Measurements from ENCODE around the gene WASF1.

The WASF1 gene

GRCh38 chr6:110116258-110116657, 63.2 kb downstream of the WASF1 start:
- TF ChIP-seq CTCF (IDR thresholded peaks at IDR 0.05; ENCODE audit: low read depth, low read length, poor library complexity, severe bottlenecking) (no peak), EZH2phosphoT487 (IDR thresholded peaks at IDR 0.05; ENCODE audit: borderline replicate concordance, low read length) (no peak)
- no peaks in the 10 kb centered on the region for H3K27me3 ChIP-seq (ENCODE audit: control insufficient read depth, low read length)
- H3K79me2 ChIP-seq (ENCODE audit: control insufficient read depth, low read length) = peaks cover 30% of the 10 kb centered on the region
- H4K20me1 ChIP-seq (ENCODE audit: control insufficient read depth, insufficient read depth, low read depth, low read length) = no peaks in the 10 kb centered on the region
- no peaks in the 10 kb centered on the region for H3F3A ChIP-seq (ENCODE audit: control insufficient read depth, insufficient read depth)
- H3K4me2 ChIP-seq (ENCODE audit: low read length) = no peak overlapping the region
- no peaks in the 10 kb centered on the region for H3K9me3 ChIP-seq (ENCODE audit: control insufficient read depth, insufficient read depth, low read length)
- H3K4me3 ChIP-seq (ENCODE audit: low read length) = no peak overlapping the region
- H3K9me2 ChIP-seq (replicated peaks; ENCODE audit: control insufficient read depth, low read length) = no peaks in the 10 kb centered on the region
- no peaks in the 10 kb centered on the region for H3K4me1 ChIP-seq (ENCODE audit: control insufficient read depth, low read length)
- H3K36me3 ChIP-seq (ENCODE audit: control insufficient read depth, low read length) = peaks cover 21% of the 10 kb centered on the region
- no peak overlapping the region for H3K27ac ChIP-seq (ENCODE audit: low read depth, low read length)

GRCh38 chr6:110114004-110114403, 65.5 kb downstream of the WASF1 start:
- Histone ChIP-seq H3K36me3 (ENCODE audit: control insufficient read depth, low read length) (peaks cover 28% of the 10 kb centered on the region), H3K9me2 (replicated peaks; ENCODE audit: control insufficient read depth, low read length) (no peaks in the 10 kb centered on the region), H3K27ac (ENCODE audit: low read depth, low read length) (no peak overlapping the region), H3K4me1 (ENCODE audit: control insufficient read depth, low read length) (no peaks in the 10 kb centered on the region), H3K4me3 (ENCODE audit: low read length) (no peak overlapping the region), H3K4me2 (ENCODE audit: low read length) (no peak overlapping the region), H3K27me3 (ENCODE audit: control insufficient read depth, low read length) (no peaks in the 10 kb centered on the region), H4K20me1 (ENCODE audit: control insufficient read depth, insufficient read depth, low read depth, low read length) (no peaks in the 10 kb centered on the region), H3K9me3 (ENCODE audit: control insufficient read depth, insufficient read depth, low read length) (no peaks in the 10 kb centered on the region), H3K79me2 (ENCODE audit: control insufficient read depth, low read length) (peaks cover 27% of the 10 kb centered on the region), H3F3A (ENCODE audit: control insufficient read depth, insufficient read depth) (no peaks in the 10 kb centered on the region)
- TF ChIP-seq CTCF (IDR thresholded peaks at IDR 0.05; ENCODE audit: low read depth, low read length, poor library complexity, severe bottlenecking) (no peak), EZH2phosphoT487 (IDR thresholded peaks at IDR 0.05; ENCODE audit: borderline replicate concordance, low read length) (no peak)

GRCh38 chr6:110105296-110105695, 74.2 kb downstream of the WASF1 start:
- Histone ChIP-seq H3K79me2 (ENCODE audit: control insufficient read depth, low read length) (no peaks in the 10 kb centered on the region), H3K9me3 (ENCODE audit: control insufficient read depth, insufficient read depth, low read length) (no peaks in the 10 kb centered on the region), H3K4me2 (ENCODE audit: low read length) (no peak overlapping the region), H3K36me3 (ENCODE audit: control insufficient read depth, low read length) (peaks cover 84% of the 10 kb centered on the region), H3K4me3 (ENCODE audit: low read length) (no peak overlapping the region), H3K9me2 (replicated peaks; ENCODE audit: control insufficient read depth, low read length) (no peaks in the 10 kb centered on the region), H3K27me3 (ENCODE audit: control insufficient read depth, low read length) (no peaks in the 10 kb centered on the region), H3K27ac (ENCODE audit: low read depth, low read length) (no peak overlapping the region), H3K4me1 (ENCODE audit: control insufficient read depth, low read length) (peaks cover 26% of the 10 kb centered on the region), H3F3A (ENCODE audit: control insufficient read depth, insufficient read depth) (0 out of 2 replicates have a peak, but pooled peaks cover 6% of the 10 kb centered on the region), H4K20me1 (ENCODE audit: control insufficient read depth, insufficient read depth, low read depth, low read length) (no peaks in the 10 kb centered on the region)
- TF ChIP-seq EZH2phosphoT487 (IDR thresholded peaks at IDR 0.05; ENCODE audit: borderline replicate concordance, low read length) = no peak
- no peak for TF ChIP-seq CTCF (IDR thresholded peaks at IDR 0.05; ENCODE audit: low read depth, low read length, poor library complexity, severe bottlenecking)
